Stimulated activated CD4-positive, alpha-beta T cell treated with anti-CD3 and anti-CD28 coated beads, TNF-alpha, amount 100 ng/mL, for 24 hours (primary cell): ENCODE results near the gene OR1J2.

ENCODE experiments used
- DNase-seq, 3 experiments: peaks; one replicate each; pipeline ENCODE4 v3.0.0-alpha.2; 2020; ENCODE audit warnings: low read depth in 3 of 3

Gene OR1J2

GRCh38 chr9:122551371-122551770, 40.8 kb downstream of the OR1J2 start:
- no peak for DNase-seq

GRCh38 chr9:122552812-122553211, 42.2 kb downstream of the OR1J2 start, which contains the start of gene OR1N2:
Gene OR1N2, plus strand, starts transcription at chr9:122553112. Its CDS starts 100 bp downstream, at chr9:122553212.
- no peak for DNase-seq
